GM19452 (cell line): ENCODE measurements around the gene MPC2.
"Not testable (repeated sequence)": the region's sequence is repeated elsewhere in the genome, so short reads cannot be mapped to it uniquely, and the experiment has no call there.

Experiments
- ATAC-seq: cut with Tn5 transposase; IDR thresholded peaks from one replicate; pipeline ENCODE4 v1.9.1; 2021; ENCODE audit not compliant: unreplicated experiment

Gene MPC2

GRCh38 chr1:167909691-167910180, 27.1 kb downstream of the MPC2 start:
- ATAC-seq: no peak

- no peak for ATAC-seq
Observed at GRCh38 chr1:167905671-167906070, 31.2 kb downstream of the MPC2 start.

GRCh38 chr1:167905182-167905581, 31.7 kb downstream of the MPC2 start:
- no peak for ATAC-seq

GRCh38 chr1:167904652-167905130, 32.2 kb downstream of the MPC2 start:
- ATAC-seq: no peak

- no peak for ATAC-seq
Observed at GRCh38 chr1:167900907-167901306, 36.0 kb downstream of the MPC2 start.

GRCh38 chr1:167899253-167899681, 37.6 kb downstream of the MPC2 start:
- ATAC-seq: peak; percentile 92

GRCh38 chr1:167898578-167899222, 38.2 kb downstream of the MPC2 start:
- no peak for ATAC-seq

- no peak for ATAC-seq
Observed at GRCh38 chr1:167893798-167894197, 43.1 kb downstream of the MPC2 start.

- ATAC-seq: no peak
Observed at GRCh38 chr1:167890400-167890799, 46.5 kb downstream of the MPC2 start.

GRCh38 chr1:167887187-167887586, 49.7 kb downstream of the MPC2 start:
- not testable (repeated sequence) for ATAC-seq

- no peak for ATAC-seq
Observed at GRCh38 chr1:167882376-167882775, 54.5 kb downstream of the MPC2 start.

- ATAC-seq: no peak
Observed at GRCh38 chr1:167881786-167882185, 55.1 kb downstream of the MPC2 start.

- ATAC-seq: no peak
Observed at GRCh38 chr1:167881069-167881468, 55.8 kb downstream of the MPC2 start.

GRCh38 chr1:167880580-167881021, 56.3 kb downstream of the MPC2 start:
- no peak for ATAC-seq

- no peak for ATAC-seq
Observed at GRCh38 chr1:167879508-167879907, 57.4 kb downstream of the MPC2 start.

GRCh38 chr1:167878372-167879160, 58.3 kb downstream of the MPC2 start:
- no peak for ATAC-seq

- no peak for ATAC-seq
Observed at GRCh38 chr1:167876597-167877175, 60.2 kb downstream of the MPC2 start.

- ATAC-seq: no peak
Observed at GRCh38 chr1:167871331-167871730, 65.5 kb downstream of the MPC2 start.

GRCh38 chr1:167869157-167870001, 67.5 kb downstream of the MPC2 start:
- not testable (repeated sequence) for ATAC-seq

GRCh38 chr1:167866739-167867414, 70.0 kb downstream of the MPC2 start:
- ATAC-seq: not testable (repeated sequence)
